Measurements from ENCODE around the gene PCNA.

- no peak for TF ChIP-seq GATAD2A (IDR thresholded peaks at IDR 0.05)
- TF ChIP-seq CEBPZ (IDR thresholded peaks at IDR 0.05; ENCODE audit: borderline replicate concordance, low read depth, low read length) = no peak
- TF ChIP-seq SIX5 (IDR thresholded peaks at IDR 0.05; ENCODE audit: borderline replicate concordance in 1 of 2, insufficient read depth in 1 of 2, low read depth in 1 of 2, low read length in 2 of 2) = no peak
- TF ChIP-seq ZNF23 (CRISPR knock-in tag; IDR thresholded peaks at IDR 0.05) = no peak
- TF ChIP-seq CLOCK (CRISPR knock-in tag; IDR thresholded peaks at IDR 0.05; ENCODE audit: borderline replicate concordance) = no peak
- no peak for TF ChIP-seq MXD1 (CRISPR knock-in tag; IDR thresholded peaks at IDR 0.05; ENCODE audit: borderline replicate concordance, poor library complexity, severe bottlenecking)
- TF ChIP-seq ZBTB17 (CRISPR knock-in tag; IDR thresholded peaks at IDR 0.05) = no peak
- no peak for TF ChIP-seq CTCF (IDR thresholded peaks at IDR 0.05 in 2 of 3, conservative IDR thresholded peaks at IDR 0.05 in 1 of 3; ENCODE audit: insufficient read depth in 2 of 3, low read depth in 1 of 3, low read length in 3 of 3)
- no peak for TF ChIP-seq ZNF124 (CRISPR knock-in tag; IDR thresholded peaks at IDR 0.05)
- no peak for TF ChIP-seq ZNF239 (CRISPR knock-in tag; IDR thresholded peaks at IDR 0.05)
- TF ChIP-seq ZNF707 (CRISPR knock-in tag; conservative IDR thresholded peaks at IDR 0.05) = no peak
- TF ChIP-seq ZBTB7A (IDR thresholded peaks at IDR 0.05; ENCODE audit: borderline replicate concordance, control insufficient read depth, low read depth, low read length) = no peak
- no peak for TF ChIP-seq JUN (IDR thresholded peaks at IDR 0.05; ENCODE audit: borderline replicate concordance, low read depth, low read length)
- no peak for TF ChIP-seq JUN (CRISPR knock-in tag; IDR thresholded peaks at IDR 0.05; ENCODE audit: borderline replicate concordance)
These were observed 27.9 kb downstream of the PCNA start for GRCh38 chr20:5091902-5092301.

All from K562 (cell line).